Lung (tissue), 12 donors: ENCODE measurements around the gene TRERF1. TPM values are rescaled to one million over a fixed set of nuclear protein-coding genes. Genes with fewer than 3 reads are reported as not detected.

Experiments
- ATAC-seq: fragments of 200-7000 bp; cut with Tn5 transposase; one replicate; pipeline ENCODE4 v1.9.1; 2020; ENCODE audit warnings: moderate number of reproducible peaks; ENCODE audit not compliant: insufficient read depth, low FRiP score
- DNase-seq, 3 donors: peaks; one replicate each; pipeline ENCODE4 v3.0.0-alpha.2; 2013 to 2017
- H3K27ac ChIP-seq, 2 donors: one replicate each; pipeline ENCODE4 v1.5.1; 2013; ENCODE audit warnings: mild to moderate bottlenecking in 2 of 2, moderate library complexity in 2 of 2, control low read depth in 1 of 2, inconsistent platforms in 1 of 2, low read depth in 1 of 2, low read length in 1 of 2
- H3K27me3 ChIP-seq, 3 donors: one replicate each; pipeline ENCODE4 v1.5.1; 2013; ENCODE audit warnings: low read length in 2 of 3; ENCODE audit not compliant: control insufficient read depth in 3 of 3, insufficient read depth in 3 of 3
- H3K36me3 ChIP-seq, 4 donors: one replicate each; pipeline ENCODE4 v1.5.1; 2013; ENCODE audit warnings: low read length in 4 of 4, mild to moderate bottlenecking in 1 of 4, moderate library complexity in 1 of 4; ENCODE audit not compliant: control insufficient read depth in 4 of 4, insufficient read depth in 4 of 4
- H3K4me1 ChIP-seq, 5 donors: one replicate each; pipeline ENCODE4 v1.5.1; 2013; ENCODE audit warnings: low read length in 5 of 5, mild to moderate bottlenecking in 2 of 5, moderate library complexity in 1 of 5; ENCODE audit not compliant: control insufficient read depth in 5 of 5, insufficient read depth in 5 of 5
- H3K4me3 ChIP-seq: one replicate; pipeline ENCODE4 v1.5.1; 2013; ENCODE audit warnings: mild to moderate bottlenecking, control low read depth, moderate library complexity
- H3K9ac ChIP-seq, 2 donors: one replicate each; pipeline ENCODE4 v1.5.1; 2013; ENCODE audit warnings: low read length in 2 of 2, control low read depth in 1 of 2; ENCODE audit not compliant: insufficient read depth in 1 of 2
- H3K9me3 ChIP-seq, 4 donors: one replicate each; pipeline ENCODE4 v1.5.1; 2013; ENCODE audit warnings: low read length in 3 of 4, mild to moderate bottlenecking in 1 of 4, moderate library complexity in 1 of 4; ENCODE audit not compliant: control insufficient read depth in 4 of 4, insufficient read depth in 3 of 4
- CTCF ChIP-seq: IDR thresholded peaks from 2 replicates; pipeline ENCODE4 v1.5.1; 2012; ENCODE audit warnings: mild to moderate bottlenecking; ENCODE audit errors: control extremely low read depth, extremely low read depth
- WGBS, 2 donors: extraction: QIAGEN DNeasy Blood & Tissue Kit; methylation state at CpG; one replicate each; pipeline ENCODE4 v1.1.7; 2013; 5-methylcytosine and 5-hydroxymethylcytosine counted together
- polyA plus RNA-seq, 2 donors: library from polyadenylated mRNA; stranded (reverse); fragments of 200-250 nt; gene quantifications; one replicate each; pipeline ENCODE4 v1.2.1, GENCODE V29; 2013
- total RNA-seq, 2 donors: library from RNA; depleted of rRNA in 1 of 2; stranded (reverse); fragments of >200 nt in 1 of 2; gene quantifications; one replicate each; pipeline ENCODE4 v1.2.1, GENCODE V29; 2014 to 2021
- donor health status: control.
- donor health status: control.
- donor health status: Bipolar disorder and iron deficiency.
- donor health status: healthy.
- donor health status: DM: yes; HTN: yes; CAD: no.

TRERF1 gene
- total and polyA plus RNA-seq, 4 donors = 1.2 to 10.4 (median 3.3) TPM

GRCh38 chr6:42316981-42317380, 134.7 kb downstream of the TRERF1 start:
- Histone ChIP-seq H3K4me1 (peaks cover 0 to 31% (median 7%) of the 10 kb centered on the region in 5 donors), H3K9me3 (peaks cover 0 to 4% (median 0%) of the 10 kb centered on the region in 4 donors), H3K27ac (peak overlapping the region in 1 of 2 donors; percentile 63), H3K4me3 (no peak overlapping the region), H3K27me3 (no peaks in the 10 kb centered on the region), H3K9ac (no peak overlapping the region), H3K36me3 (peaks cover 0 to 6% (median 1%) of the 10 kb centered on the region in 4 donors)
- 40 to 69% methylated on average over 2 of the region's 2 CpGs for WGBS, 2 donors
- no peak for ATAC-seq
- TF ChIP-seq CTCF = no peak
- DNase-seq = no peak

- Histone ChIP-seq H3K4me3 (no peak overlapping the region), H3K4me1 (peaks cover 0 to 33% (median 7%) of the 10 kb centered on the region in 5 donors), H3K27ac (peak overlapping the region in 1 of 2 donors; percentile 45), H3K27me3 (no peaks in the 10 kb centered on the region), H3K36me3 (peaks cover 0 to 6% (median 1%) of the 10 kb centered on the region in 4 donors), H3K9me3 (peaks cover 0 to 4% (median 0%) of the 10 kb centered on the region in 4 donors), H3K9ac (no peak overlapping the region)
- WGBS, 2 donors = 55 to 67% methylated on average over 8 of the region's 8 CpGs
- no peak for TF ChIP-seq CTCF
- DNase-seq (no peak), ATAC-seq (peak; percentile 53)
Observed at GRCh38 chr6:42315991-42316970, 135.4 kb downstream of the TRERF1 start.

DNA sequence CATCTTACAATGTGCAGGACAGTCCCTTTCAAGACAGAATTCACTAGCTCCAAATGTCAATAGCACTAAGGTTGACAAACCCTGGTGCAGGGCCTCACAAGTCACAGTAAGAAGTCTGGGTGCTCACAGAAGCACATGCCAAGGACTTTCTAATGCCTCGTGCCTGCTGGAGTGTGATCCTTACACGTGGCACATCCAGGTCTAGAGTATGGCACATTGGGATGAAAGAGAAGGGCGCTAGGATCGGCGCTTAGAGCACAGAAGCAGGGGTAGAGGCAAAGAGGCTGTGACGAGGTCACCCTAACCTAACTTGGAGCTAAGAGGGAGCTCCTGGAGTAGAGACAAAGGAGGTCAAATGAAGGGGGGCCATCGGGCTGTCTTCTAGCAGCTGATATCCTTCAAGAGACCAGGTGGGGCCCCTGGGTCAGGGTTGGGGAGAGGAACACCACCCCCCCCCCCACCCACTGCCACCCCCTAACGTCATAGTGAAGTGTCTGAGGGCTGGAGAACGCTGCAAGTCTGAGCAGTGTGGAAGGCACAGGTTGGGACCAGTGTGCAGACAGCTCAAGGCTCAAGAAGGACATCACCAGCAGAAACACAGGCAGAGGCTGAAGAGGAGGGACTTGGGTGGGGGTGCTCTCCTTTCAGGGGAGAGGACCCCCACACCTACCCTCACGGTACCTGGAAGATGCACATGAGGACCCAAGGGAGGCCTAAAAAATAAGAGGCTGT, 136.3 kb downstream of the TRERF1 start:
- Histone ChIP-seq H3K27ac (peak overlapping the region in 1 of 2 donors; percentile 32), H3K4me1 (peaks cover 0 to 33% (median 7%) of the 10 kb centered on the region in 5 donors), H3K4me3 (no peak overlapping the region), H3K9ac (no peak overlapping the region), H3K36me3 (peaks cover 0 to 6% (median 1%) of the 10 kb centered on the region in 4 donors), H3K9me3 (peaks cover 0 to 4% (median 0%) of the 10 kb centered on the region in 4 donors), H3K27me3 (no peaks in the 10 kb centered on the region)
- DNase-seq (no peak), ATAC-seq (no peak)
- no peak for TF ChIP-seq CTCF
- whole genome bisulfite sequencing, 2 donors = 86 to 90% methylated on average over 10 of the region's 10 CpGs
